Measurements from ENCODE around the gene SLC39A11. TPM values are rescaled to one million over a fixed set of nuclear protein-coding genes. Genes with fewer than 3 reads are reported as not detected.

SLC39A11 gene
- polyA plus RNA-seq, 3 donors = 16.6 to 27.9 (median 26.6) TPM

DNA sequence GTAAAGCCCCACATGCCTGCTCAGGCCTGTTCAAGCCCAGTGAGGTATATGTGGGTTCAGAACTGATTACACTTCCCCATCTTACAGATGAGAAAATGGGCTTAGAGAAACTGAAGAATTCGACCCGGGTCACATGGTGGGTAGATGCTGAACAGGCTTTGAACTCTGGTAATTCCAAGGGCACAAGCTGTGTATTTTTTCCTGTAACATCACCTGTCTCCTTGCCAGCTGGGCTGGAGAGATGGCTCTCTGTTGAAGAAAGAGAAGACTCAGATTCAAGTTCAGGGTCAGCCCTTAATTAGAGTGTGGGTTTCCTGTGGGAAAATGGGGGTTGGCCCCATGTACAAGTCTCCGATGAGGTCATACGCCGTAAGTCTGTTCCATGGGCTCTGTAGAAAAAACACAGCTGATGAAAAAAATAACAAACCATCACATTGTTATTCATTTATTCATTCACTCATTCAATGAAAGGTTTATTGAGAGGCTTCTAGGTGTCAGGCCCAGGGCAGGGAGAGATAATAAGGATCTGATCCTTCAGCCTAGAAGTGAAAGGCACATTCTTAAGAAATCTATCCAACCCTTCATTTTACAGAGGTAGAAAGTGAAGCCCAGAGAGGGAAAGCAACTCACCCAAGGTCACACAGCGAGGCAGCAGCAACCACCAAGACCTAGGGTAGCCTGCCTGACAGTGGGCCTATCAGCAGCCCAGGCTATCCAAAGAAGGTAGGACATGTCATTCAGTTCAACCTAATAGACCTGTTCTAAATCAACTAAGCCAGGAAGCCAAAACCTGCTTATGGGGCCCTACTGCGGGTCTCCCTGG, 488.9 kb downstream of the SLC39A11 start:
- peaks cover 2% of the 10 kb centered on the region in 2 donors for H3K27me3 ChIP-seq (ENCODE audit: control insufficient read depth in 2 of 2, insufficient read depth in 2 of 2, low read length in 2 of 2)
- H3K36me3 Mint-ChIP-seq = no peaks in the 10 kb centered on the region

More for the DNA sequence above, 488.9 kb downstream of the SLC39A11 start:
- no peak for TF ChIP-seq CTCF (IDR thresholded peaks at IDR 0.05)
- H3K36me3 ChIP-seq (replicated peaks in 1 of 2; ENCODE audit: control insufficient read depth in 1 of 2, insufficient read depth in 2 of 2, low read length in 2 of 2) = no peaks in the 10 kb centered on the region
- no peak overlapping the region for H3K4me2 ChIP-seq (replicated peaks; ENCODE audit: extremely low read depth, low read length, poor library complexity, severe bottlenecking)
- H3K4me3 ChIP-seq (replicated peaks in 1 of 3; ENCODE audit: low read depth in 2 of 3, low read length in 3 of 3) = no peak overlapping the region
- no peak overlapping the region for H2AFZ ChIP-seq (ENCODE audit: insufficient read depth, low read depth, low read length, poor library complexity, severe bottlenecking)
- H3K27ac ChIP-seq (ENCODE audit: low read depth in 1 of 2, low read length in 2 of 2) = no peak overlapping the region
- peaks cover 0 to 8% of the 10 kb centered on the region in 2 donors for H3K9me3 ChIP-seq (replicated peaks in 1 of 2; ENCODE audit: control insufficient read depth in 1 of 2, insufficient read depth in 1 of 2, low read length in 2 of 2)
- no peak for DNase-seq
- Mint-ChIP-seq H3K27me3 (ENCODE audit: low read depth in 3 of 3) (peaks cover 5 to 24% (median 10%) of the 10 kb centered on the region in 3 donors), H3K4me3 (no peak overlapping the region), H3K9me3 (peaks cover 5 to 18% (median 12%) of the 10 kb centered on the region in 7 donors), H3K4me1 (peaks cover 11% of the 10 kb centered on the region), H3K27ac (peak overlapping the region in 1 of 7 donors; percentile 37)
- no peak overlapping the region for H3K9ac ChIP-seq (ENCODE audit: insufficient read depth, low read length, poor library complexity, severe bottlenecking)
- H4K20me1 ChIP-seq (ENCODE audit: insufficient read depth, low read length) = no peaks in the 10 kb centered on the region
- 80% methylated on average over 2 of the region's 7 CpGs for WGBS (ENCODE audit: insufficient coverage)
- intact Hi-C loops (cut with micrococcal nuclease) = no loop called here
- H3K79me2 ChIP-seq (ENCODE audit: insufficient read depth, low read length) = no peaks in the 10 kb centered on the region
- peaks cover 6 to 7% of the 10 kb centered on the region in 2 donors for H3K4me1 ChIP-seq (ENCODE audit: control insufficient read depth in 1 of 2, insufficient read depth in 2 of 2, low read length in 2 of 2)
